ENCODE results near the gene CTSE. TPM values are rescaled to one million over a fixed set of nuclear protein-coding genes. Genes with fewer than 3 reads are reported as not detected.

The CTSE gene
- total and polyA plus RNA-seq, 2 of the 8 experiments (the other 6 are each of a cell fraction or from before 2014, with no cell fraction given), result 0.03 TPM; not detected in 1

GRCh38 chr1:206006946-206007345 lies 16.7 kb downstream of the CTSE start (continued):
- TF ChIP-seq CHD7 (IDR thresholded peaks at IDR 0.05; ENCODE audit: insufficient replicate concordance, low read length) (no peak), JUN (IDR thresholded peaks at IDR 0.05; ENCODE audit: low read depth, low read length) (no peak), CHD2 (IDR thresholded peaks at IDR 0.05; ENCODE audit: low read length) (no peak), SAP30 (IDR thresholded peaks at IDR 0.05; ENCODE audit: insufficient read depth, insufficient replicate concordance, low read length) (no peak)

Data from H1 (cell line).